ENCODE data around the gene ATN1.
A peak's percentile ranks its signal among the peaks of the same experiment; 100 is the strongest.

The ATN1 gene

DNA sequence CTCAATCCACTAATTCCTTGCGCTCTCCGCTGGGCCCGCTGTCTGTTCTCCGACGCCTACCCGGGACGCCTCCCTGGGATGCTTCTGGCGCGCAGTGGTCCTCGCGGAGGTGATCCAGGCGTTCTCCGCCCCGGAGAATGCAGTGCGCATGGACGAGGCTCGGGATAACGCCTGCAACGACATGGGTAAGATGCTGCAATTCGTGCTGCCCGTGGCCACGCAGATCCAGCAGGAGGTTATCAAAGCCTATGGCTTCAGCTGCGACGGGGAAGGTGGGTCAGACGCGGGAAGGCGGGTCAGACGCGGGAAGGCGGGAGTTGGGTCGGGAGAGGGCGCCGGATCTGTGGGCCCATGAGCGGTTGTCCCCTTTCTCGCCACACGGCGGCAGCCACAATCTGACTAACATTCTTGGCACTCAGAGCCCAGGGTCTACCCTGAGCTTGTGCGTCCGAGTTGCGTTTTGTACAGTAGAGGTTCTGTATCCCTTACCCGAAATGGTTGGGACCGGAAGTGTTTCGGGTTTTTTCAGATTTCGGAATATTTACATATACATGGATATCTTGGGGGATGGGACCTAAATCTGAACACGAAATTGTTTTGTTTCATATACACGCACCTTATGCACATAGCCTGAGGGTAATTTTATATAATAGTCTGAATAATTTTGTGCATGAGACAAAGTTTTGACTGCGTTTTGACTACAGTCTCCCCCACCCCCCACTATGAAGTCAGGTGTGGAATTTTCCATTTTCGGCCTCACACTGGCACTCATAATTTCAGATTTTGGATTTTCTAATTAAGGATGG is 16.8 kb downstream of the ATN1 start:
- DNase-seq (ENCODE audit: low read depth in 1 of 2, low spot score in 1 of 2): peak; percentile 66 to 74

DNA sequence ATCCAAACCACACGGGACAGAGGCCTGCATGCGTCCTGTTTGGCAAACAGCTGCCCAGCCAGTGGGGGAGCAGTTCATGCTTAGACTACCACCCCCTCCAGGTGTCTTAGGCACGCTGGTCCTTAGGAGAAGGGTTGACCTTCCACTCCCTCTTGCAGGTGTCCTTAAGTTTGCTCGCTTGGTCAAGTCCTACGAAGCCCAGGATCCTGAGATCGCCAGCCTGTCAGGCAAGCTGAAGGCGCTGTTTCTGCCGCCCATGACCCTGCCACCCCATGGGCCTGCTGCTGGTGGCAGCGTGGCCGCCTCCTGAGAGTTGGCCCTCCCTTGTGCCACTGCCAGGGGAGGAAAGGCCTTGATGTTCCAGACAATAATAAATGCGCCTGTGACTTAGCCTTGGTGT is 17.9 kb downstream of the ATN1 start:
- no peak for DNase-seq (ENCODE audit: low read depth in 1 of 2, low spot score in 1 of 2)

GRCh38 chr12:6946033-6946919 is 18.5 kb downstream of the ATN1 start:
- no peak for DNase-seq (ENCODE audit: low read depth in 1 of 2, low spot score in 1 of 2)

DNA sequence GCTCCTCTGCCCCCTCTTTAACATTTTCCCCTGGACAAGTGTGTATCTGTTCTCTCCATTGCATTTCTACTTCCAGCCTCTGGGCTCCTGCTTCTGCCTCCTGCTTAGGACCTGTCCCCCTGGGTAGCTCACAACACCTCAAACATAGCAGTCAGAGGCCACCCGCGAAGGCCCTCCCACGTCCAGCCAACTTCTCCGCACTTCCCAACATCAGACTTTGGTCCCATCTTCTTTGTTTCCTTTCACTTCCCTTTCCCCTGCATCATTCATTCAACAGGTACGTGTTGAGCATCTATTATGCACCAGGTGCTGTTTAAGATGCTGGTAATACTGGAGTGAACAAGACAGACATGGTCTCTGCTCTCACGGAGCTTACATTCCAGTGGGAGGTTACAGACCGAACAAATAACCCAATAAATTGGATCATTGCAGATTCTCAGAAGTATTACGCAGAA is 19.2 kb downstream of the ATN1 start:
- no peak for DNase-seq (ENCODE audit: low read depth in 1 of 2, low spot score in 1 of 2)

DNA sequence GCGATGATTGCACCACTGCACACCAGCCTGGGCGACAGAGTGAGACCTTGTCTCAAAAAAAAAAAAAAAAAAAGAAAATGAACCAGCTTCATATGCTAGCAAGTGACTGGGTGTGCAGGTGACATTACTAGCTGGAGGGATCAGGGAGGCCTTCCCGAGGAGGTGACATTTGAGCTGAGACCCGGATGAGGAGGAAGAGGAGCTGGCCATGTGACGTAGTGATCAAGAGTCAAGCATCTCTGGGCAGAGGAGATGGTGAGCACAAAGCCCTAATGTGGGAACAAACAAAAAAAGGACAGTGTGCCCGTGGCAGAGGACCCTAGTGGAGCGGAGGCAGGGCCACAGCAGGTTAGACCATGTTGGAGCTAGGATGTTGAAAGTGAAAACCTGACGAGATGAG is 19.9 kb downstream of the ATN1 start:
- DNase-seq (ENCODE audit: low read depth in 1 of 2, low spot score in 1 of 2): no peak

- no peak for DNase-seq (ENCODE audit: low read depth in 1 of 2, low spot score in 1 of 2)
These were observed 21.3 kb downstream of the ATN1 start for GRCh38 chr12:6948873-6949594.

- DNase-seq (ENCODE audit: low read depth in 1 of 2, low spot score in 1 of 2): no peak
These were observed 22.6 kb downstream of the ATN1 start for GRCh38 chr12:6950401-6950801.

- DNase-seq (ENCODE audit: low read depth in 1 of 2, low spot score in 1 of 2): no peak
These were observed 23.2 kb downstream of the ATN1 start, which contains the start of gene PTPN6 for GRCh38 chr12:6950811-6951540. TSS of gene PTPN6 (plus strand) at chr12:6951356. CDS start at chr12:6951513, 157 bp downstream.

- DNase-seq (ENCODE audit: low read depth in 1 of 2, low spot score in 1 of 2): no peak
These were observed 23.9 kb downstream of the ATN1 start for GRCh38 chr12:6951551-6952120.

DNA sequence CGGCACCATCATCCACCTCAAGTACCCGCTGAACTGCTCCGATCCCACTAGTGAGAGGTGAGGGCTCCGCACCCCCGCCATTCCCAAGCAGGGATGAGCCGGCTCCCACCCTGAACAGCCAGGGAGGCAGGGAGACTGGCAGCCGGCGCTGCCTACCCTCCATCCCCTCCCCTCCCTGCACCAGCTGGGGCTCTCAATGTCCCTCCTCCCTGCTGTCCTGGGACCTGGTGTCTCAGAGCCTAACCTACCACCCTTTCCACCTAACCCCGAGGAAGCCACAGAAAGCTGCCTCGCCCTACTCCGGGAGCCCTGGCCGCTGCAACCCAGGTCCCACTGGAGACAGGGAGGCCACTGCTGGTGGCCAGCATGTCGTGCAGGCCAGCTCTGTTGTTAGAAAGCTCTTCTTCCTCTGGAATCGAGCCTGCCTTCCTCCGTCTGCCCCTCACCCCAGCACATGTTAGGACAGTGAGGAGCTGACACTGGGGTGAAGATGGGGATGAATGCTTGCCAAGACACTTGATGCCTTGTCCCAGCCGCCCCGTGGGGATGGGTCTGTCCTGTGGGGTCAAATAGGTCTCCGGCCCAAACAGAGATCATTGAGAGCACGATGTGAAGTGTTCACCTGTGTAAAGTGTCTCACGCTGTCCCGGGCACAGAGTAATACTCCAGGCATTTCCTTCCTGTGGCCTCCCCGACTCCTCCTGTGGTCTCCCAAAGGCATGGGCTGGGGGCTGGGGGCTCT is 24.5 kb downstream of the ATN1 start:
- DNase-seq (ENCODE audit: low read depth in 1 of 2, low spot score in 1 of 2): no peak

DNA sequence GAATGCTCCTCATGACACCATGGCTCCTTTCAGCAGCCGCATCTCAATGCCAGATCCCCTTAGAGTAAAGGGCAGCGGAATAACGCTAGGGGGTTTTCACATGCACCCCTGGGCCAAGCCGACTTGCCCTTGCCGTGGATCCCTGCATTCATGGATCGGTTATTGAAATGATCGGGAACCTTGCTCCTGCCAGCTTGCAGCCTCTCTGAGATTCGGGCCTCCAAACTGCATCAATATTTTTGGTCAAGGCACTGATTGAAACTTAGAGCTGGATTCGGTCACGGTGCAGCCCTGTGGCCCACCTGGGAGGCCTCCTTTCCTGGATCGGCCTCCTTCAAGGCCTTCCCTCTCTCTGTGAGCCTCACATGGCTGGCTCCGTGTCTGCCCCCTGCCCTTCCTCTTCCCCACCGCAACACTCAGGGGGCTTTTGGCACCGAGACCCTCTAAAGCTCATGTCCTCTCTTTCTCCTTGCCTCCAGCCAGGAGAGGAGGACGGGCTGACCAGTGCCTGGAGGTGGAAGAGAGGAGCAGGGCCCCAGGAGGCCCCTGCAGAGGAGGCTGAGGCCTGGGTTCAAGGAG is 25.2 kb downstream of the ATN1 start:
- DNase-seq (ENCODE audit: low read depth in 1 of 2, low spot score in 1 of 2): no peak

- peak; percentile 46 to 73 for DNase-seq (ENCODE audit: low read depth in 1 of 2, low spot score in 1 of 2)
These were observed 25.9 kb downstream of the ATN1 start for GRCh38 chr12:6953442-6954315.

DNA sequence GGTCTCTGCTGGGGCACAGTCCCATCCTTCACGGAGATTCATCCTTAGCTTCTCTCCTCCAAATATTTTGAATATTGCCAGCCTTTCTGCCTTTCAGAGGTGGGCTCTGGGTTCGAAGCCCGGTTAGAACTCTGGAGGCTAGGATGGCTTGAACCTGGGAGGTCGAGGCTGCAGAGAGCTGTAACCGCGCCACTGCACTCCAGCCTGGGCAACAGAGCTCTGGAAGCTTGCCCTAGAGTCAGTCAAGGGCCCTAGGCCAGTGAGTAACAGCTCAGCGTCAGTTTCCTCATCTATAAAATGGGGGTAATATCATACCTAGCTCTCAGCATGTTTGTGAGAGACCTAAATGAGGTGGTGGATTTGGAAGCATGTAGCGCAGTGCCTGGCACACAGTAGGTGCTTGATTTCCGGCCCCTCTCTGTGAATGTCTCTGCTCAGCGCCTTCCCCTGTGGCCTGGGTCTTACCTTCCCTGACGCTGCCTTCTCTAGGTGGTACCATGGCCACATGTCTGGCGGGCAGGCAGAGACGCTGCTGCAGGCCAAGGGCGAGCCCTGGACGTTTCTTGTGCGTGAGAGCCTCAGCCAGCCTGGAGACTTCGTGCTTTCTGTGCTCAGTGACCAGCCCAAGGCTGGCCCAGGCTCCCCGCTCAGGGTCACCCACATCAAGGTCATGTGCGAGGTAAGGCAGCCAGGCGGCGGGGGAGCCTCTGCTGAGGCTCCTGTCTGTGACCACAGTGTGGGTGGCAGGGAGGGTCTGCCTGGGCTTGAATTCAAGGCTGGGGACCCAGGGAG is 26.8 kb downstream of the ATN1 start:
- DNase-seq (ENCODE audit: low read depth in 1 of 2, low spot score in 1 of 2): no peak

DNA sequence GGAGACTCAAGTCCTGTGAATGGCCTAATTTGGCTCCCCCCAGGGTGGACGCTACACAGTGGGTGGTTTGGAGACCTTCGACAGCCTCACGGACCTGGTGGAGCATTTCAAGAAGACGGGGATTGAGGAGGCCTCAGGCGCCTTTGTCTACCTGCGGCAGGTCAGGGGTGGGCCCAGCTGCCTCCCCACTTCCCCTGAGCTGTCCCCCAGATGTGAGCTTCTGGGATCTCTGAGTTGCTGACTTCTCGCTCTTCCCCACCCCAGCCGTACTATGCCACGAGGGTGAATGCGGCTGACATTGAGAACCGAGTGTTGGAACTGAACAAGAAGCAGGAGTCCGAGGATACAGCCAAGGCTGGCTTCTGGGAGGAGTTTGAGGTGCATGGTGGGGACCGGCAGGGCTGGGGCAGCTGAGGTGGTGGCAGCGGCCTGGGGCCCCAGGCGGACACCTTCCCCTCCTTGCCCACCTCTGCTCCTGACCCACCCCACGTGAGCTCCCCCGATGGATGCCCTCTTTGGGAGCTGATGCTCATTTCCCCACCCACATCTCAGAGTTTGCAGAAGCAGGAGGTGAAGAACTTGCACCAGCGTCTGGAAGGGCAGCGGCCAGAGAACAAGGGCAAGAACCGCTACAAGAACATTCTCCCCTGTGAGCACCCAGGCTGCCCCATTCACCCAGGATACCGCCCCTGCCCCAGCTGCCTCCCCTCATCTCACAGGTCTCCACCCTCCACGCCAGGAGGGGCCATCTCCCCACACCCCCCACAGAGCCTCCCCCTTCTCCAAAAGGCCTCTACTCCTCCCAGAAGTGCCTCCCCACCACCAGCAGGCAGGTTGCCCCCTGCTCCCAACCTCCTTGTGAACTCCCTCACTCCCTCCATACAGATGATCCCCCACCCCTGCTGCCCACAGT is 27.6 kb downstream of the ATN1 start:
- no peak for DNase-seq (ENCODE audit: low read depth in 1 of 2, low spot score in 1 of 2)

- no peak for DNase-seq (ENCODE audit: low read depth in 1 of 2, low spot score in 1 of 2)
These were observed 28.4 kb downstream of the ATN1 start for GRCh38 chr12:6956021-6956727.

GRCh38 chr12:6957151-6957701 is 29.5 kb downstream of the ATN1 start:
- DNase-seq (ENCODE audit: low read depth in 1 of 2, low spot score in 1 of 2): no peak

All from activated T-helper 1 cell treated with anti-CD3 and anti-CD28 coated beads, Interleukin-2, amount 50 U/mL, for 16 hours (primary cell).